Fibroblast of peridontal ligament (primary cell): ENCODE measurements around the gene CALHM4.
"Not testable (repeated sequence)": the region's sequence is repeated elsewhere in the genome, so short reads cannot be mapped to it uniquely, and the experiment has no call there.

Experiments used
- DNase-seq: peaks from one replicate; pipeline ENCODE4 v3.0.0-alpha.2; 2010; ENCODE audit errors: extremely low read depth

The CALHM4 gene

GRCh38 chr6:116577486-116577885, 23.9 kb downstream of the CALHM4 start:
- no peak for DNase-seq

GRCh38 chr6:116578335-116578734, 24.8 kb downstream of the CALHM4 start:
- no peak for DNase-seq

DNA sequence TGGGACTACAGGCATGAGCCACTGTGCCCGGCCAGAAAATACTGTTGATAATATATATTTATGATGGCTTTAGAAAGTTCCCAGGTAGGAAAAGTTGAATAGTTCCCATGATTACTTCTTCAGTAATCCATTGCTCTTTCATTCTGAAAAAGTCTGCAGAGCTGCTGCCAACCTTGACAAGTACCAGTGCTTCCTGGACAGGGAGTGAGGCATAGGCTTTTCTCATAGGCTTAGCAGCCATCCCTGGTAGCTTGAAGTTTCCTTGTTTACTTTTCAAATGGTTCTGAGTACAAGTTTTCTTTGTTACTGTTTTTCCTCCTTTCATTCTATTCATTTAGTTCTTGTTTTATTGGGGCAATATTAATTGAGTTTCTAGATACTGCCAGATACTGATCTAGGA, 25.6 kb downstream of the CALHM4 start:
- DNase-seq: no peak

DNA sequence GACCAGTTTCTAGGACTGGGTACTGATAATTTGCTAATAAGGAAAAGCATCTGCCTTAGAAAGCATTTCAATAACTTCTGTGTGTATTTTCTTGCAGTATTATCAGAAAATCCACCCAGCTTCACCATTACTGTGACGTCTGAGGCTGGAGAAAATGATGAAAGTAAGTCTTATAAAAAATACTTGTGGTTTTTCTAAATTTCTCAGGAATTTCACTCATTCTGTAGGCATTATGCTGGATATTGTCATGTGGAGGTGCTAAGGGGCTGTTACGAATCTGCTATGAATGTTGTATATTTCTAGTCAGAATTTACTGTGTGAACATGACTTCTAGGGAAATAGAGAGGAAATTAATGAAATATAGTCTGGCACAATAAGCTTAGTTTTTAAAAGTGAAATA, 26.6 kb downstream of the CALHM4 start:
- peak; percentile 78 for DNase-seq

GRCh38 chr6:116586276-116586675, 32.7 kb downstream of the CALHM4 start:
- no peak for DNase-seq

DNA sequence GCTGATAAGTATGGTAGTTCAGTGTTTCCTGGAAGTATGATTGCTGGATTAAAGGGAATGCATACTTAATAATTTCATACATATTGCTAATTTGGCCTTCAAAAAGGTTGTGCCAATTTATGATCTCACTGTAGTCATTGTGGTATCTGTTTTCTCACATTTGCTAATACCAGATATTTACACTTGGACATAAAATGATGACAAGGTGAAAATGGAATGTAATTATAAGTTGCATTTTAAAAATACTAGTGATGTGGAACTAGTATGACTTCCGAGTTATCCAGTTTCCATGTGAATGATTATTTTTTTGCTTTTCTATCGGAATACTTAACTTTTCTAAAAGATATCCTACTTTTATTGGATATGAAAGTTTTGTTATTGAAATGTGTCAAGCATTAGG, 33.2 kb downstream of the CALHM4 start:
- no peak for DNase-seq

- no peak for DNase-seq
These were observed 41.7 kb downstream of the CALHM4 start for GRCh38 chr6:116595247-116595646.

DNA sequence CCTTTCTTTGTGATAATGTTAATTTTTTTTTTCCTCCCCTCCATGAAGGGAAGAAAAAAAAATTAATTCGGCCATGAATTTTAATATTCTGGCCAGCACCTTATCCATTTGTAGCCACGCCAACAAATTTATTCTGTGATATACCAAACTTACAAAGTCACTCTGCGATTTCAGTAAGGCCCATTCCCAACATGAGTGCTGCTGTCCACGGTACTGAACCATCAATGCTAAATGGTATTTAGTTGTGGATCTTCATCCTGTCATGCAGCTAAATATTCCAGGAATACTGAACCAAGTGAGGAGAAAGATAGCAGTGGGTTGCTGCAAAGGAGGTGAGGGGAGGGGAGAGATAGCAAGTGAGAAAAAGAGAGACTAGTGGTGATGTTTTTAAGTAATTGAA, 43.3 kb downstream of the CALHM4 start:
- DNase-seq: peak; percentile 40

DNA sequence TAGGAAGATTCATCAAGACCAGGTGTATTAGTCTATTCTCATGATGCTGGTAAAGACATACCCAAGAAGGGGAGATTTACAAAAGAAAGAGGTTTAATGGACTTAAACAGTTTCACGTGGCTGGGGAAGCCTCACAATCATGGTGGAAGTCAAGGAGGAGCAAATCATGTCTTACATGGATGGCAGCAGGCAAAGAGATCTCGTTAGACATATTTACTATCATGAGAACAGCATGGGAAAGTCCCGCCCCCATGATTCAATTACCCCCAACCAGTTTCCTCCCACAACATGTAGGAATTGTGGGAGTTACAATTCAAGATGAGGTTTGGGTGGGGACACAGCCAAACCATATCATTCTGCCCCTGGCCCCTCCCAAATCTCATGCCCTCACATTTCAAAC, 50.4 kb downstream of the CALHM4 start:
- not testable (repeated sequence) for DNase-seq

DNA sequence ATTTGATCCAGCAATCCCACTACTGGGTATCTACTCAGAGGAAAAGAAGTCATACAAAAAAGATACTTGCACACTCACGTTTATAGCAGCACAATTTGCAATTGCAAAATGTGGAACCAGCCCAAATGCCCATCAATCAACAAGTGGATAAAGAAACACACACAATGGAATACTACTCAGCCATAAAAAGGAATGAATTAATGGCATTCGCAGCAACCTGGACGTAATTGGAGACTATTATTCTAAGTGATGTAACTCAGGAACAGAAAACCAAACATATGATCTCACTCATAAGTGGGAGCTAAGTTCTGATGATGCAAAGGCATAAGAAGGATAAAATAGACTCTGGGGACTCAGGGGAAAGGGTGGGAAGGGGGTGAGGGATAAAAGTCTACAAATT, 51.3 kb downstream of the CALHM4 start:
- not testable (repeated sequence) for DNase-seq

DNA sequence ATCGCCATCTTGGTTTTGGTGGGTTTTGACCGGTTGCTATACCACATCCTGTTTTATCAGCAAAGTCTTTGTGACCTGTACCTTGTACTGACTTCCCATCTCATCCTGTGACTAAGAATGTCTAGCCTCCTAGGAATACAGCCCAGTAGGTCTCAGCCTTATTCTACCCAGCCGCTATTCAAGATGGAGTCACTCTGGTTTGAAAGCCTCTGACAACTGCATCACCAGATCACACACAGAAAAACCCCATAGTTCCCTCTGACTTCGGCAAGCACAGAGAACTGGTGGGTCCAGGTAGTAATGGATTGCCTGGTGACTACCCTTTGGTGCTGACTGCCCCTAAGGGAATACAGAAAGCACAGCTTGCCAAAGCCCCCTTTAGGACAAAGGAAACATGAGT, 52.4 kb downstream of the CALHM4 start:
- DNase-seq: no peak
